GM19099 (cell line): ENCODE data around the gene PCID2.

Experiments
- POLR2A ChIP-seq: IDR thresholded peaks from 3 replicates; pipeline ENCODE4 v1.6.1; 2011; ENCODE audit warnings: low read depth; ENCODE audit not compliant: insufficient read length; ENCODE audit errors: extremely low read depth

PCID2 gene

DNA sequence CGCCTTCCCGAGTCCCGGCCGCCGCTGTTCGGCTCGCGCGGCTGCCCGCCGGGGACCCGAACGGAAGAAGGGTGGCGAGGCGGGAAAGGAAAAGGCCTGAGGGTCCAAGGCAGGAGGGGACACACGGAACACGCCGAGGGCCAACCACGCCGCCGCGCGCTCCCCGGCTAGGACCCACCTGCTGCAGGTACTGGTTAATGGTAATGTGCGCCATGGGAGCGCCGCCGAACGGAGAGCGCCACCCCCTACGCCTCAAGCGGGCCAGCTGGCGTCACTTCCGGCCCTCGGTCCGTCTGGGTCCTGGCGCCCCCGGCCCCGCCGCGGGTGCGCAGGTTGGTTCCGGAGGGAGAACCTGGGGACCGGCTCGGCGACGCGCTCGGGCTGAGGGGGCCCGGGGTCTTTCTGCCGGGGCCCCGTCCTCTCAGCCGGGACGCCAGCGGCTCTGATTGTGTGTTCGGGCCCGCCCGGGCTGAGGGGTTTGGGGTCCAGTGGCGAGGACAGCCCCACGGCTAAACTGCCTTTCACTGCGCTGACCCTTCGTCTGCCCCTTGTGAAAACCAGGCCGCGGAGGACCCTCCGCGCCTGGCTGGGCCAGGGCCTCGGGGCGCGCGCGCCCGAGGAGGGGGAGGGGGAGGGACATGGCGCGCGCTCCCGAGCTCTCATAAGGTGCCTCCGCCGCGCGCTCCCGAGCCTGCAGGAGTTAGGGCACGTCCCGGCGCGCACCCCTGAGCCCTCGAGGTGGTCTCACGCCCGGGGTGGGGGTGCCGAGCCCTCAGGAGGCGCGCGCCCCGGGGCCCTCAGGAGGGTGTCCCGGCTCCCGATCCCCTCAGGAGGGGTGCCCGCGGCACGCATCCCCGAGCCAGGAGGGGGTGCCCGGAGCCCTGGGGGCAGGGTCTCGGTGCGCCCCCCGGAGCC is at the start of gene PCID2:
TSS of gene PCID2 (minus strand) at position 249 of the 915 bp plus-strand sequence. CDS start at position 214, 35 bp downstream.
- TF ChIP-seq POLR2A: peak; percentile 89

DNA sequence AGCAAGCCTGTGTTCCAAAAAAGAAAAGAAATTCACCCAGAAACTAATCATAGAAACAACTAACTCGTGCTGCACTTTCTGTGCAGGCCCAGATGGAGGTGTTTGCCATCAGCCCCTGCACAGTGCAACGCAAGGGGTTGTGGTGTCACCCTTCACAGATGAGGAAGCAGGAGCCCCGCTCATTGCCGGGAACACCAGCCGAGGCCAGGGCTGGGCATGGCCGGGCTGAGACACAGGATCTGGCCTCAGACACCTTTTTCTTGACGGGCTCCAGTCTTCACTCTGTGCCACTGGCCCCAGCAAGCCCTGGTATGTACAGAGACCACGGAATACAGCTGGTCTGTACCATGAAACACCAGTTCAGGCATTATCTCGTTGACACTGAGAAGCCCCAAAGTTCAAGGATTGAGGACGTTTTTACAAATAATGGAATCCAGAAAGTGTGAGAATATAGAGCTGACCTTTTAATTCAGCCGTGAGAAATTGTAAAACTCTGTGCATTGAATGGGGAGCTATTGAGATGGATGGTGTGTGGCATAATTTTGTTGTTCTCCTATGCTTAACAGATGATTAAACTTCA is 44.1 kb upstream of the PCID2 start:
- TF ChIP-seq POLR2A: no peak

DNA sequence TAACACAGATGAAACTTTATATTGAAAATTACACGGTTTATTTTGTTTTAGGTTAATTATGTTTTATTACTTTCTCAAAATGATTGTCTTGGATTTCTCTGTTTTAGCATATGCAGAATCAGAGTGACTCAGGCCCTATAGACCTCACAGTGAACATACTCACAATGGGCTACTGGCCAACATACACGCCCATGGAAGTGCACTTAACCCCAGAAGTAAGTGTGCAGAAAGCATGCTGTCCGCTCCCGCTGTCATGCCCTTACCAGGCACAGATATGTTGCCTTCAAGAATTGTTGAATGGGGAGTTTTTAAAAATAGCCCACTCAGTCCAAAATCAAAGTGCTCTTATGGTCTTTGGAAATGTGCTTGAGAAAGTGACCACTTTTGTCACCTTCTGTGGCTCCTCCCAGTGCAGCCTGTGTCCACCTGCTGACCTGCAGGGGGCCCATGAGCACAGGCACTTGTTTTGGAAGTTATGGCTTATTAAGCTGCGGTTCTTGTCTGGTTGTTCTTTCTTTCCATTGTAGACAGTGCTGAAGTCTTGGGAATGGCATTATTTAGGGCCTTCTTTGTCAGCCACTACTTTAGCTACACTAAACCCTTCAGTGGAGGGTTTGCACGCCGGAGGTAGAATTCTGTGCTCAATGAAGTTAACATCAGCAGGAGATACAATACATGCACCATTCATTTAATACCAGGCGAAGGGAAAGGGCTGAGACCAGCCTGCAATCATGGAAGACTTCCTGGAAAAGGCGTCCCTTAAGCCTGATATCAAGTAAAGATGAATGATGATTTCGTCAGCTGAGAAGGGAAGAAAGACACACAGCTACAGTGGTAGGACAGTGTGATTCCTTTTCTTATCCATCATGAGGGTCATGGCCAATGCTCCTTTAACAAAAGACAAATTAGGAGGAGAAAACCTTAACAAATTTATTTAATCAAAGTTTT is 37.7 kb upstream of the PCID2 start:
- no peak for TF ChIP-seq POLR2A

DNA sequence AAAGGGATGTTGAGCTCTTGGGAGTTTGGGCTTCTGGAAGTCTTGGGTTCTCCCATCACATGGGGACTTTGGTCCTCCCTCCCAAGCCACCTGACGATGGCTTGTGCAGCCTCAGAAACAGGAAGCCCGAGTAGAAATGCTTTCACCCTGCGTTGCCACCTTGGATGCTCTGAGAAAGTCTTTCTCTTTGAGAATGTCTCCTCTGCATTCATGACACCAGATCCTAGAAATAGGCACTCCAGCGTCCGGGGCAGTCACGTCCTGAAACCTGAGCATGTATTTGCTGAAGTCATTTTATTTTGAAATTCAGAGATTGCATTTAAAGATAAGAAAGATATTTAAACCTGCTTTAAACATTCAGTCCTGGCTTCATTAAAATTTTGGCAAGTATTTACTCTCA is 35.4 kb upstream of the PCID2 start:
- TF ChIP-seq POLR2A: no peak

DNA sequence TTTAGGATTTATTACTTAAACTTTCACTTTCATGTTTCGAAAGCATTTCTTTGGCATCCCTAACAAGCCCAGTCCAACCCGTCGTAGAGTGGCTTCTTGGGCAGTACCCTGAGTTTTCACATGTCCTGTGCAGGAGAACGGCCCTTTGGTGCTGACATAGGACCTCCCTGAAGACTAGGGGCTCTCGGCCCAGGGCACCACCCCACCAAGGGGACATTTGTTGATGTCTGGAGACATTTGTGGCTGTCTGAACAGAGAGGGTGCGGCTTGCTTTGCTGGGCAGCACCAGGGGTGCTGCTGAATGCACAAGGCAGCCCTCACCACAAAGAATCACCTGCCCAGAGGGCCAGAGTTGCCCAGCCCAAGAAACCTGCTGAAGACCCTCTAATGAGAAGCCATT is 31.5 kb upstream of the PCID2 start:
- TF ChIP-seq POLR2A: no peak

DNA sequence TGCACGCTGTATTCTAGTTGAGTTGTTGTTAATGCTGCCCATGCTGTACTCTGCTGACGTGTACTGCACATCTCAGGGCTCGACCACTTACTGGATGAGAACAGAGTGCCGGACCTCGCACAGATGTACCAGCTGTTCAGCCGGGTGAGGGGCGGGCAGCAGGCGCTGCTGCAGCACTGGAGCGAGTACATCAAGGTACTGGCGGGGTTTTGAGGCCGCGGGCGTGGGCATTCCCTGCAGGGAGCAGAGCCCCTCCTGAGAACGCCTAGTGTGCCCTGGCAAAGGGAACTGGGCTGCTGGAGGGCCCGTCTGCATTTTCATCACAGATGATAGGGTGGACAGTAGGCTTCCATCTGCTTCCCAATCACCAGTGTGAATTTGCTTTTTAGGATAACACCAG is 30.9 kb upstream of the PCID2 start:
- no peak for TF ChIP-seq POLR2A

DNA sequence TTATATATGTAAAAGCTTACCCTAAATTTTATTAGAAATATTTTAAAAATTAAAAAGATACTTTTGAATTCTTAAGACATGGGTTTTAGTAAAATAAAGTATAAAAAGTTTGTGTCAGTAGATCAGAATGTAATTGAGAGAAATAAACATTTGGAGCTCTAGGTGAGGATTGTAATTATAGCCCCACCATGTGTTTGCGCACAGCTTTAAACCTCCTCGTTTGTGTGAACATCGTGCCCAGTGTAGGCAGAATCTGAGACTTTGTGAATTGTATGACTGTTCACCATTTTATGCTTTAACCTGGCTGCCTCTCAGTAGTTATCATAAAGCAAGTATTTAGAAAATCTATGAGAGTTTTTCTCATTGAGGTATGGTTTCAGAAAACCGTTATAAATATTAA is 30.1 kb upstream of the PCID2 start:
- no peak for TF ChIP-seq POLR2A

DNA sequence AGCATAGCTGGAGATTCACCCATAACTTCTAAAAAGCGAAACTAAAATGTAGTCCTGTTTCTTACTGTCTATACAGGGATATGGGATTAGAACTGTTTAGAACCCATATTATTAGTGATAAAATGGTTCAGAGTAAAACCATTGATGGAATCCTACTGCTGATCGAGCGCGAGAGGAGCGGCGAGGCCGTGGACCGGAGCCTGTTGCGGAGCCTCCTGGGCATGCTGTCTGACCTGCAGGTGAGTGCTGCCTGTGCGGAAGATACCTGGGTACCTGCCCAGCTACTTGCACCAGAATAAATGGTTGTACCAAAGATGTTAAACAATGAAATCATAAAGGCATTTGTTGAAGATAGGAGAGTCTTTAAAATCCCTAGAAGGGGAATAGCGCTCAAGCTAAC is 24.6 kb upstream of the PCID2 start:
- no peak for TF ChIP-seq POLR2A

DNA sequence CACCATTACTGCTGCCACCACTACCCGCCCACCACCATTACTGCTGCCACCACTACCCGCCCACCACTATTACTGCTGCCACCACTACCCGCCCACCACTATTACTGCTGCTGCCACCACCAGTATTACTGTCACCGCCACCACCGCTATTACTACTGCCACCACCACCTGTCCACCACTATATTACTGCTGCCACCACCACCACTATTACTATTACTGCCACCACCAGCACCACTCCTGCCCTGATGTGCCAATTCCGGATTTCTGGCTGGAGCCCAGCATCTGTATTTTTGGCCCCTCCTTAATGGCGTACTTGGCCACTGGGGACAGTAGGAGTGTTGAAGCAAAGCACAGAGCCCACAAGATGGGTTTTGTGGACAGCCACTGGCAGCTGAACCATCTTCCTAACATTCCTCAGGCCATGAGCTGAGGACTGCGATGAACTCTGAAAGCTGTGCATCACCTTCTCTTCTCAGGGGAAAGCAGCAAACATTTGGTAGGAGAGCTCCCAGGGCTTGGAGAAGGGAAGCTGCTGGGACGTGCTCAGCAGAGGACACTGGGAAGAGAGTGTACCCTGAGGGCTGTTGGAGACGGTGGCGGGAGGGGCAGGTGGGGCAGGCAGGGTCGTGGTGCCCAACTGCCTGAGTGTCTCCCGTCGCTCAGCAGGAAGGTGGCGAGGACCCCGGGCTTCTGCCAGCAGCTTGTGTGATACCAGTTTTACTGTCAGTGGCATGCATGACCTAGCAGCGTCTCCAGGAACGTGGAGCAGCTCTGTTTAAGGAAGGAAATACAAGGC is 23.9 kb upstream of the PCID2 start:
- TF ChIP-seq POLR2A: no peak

DNA sequence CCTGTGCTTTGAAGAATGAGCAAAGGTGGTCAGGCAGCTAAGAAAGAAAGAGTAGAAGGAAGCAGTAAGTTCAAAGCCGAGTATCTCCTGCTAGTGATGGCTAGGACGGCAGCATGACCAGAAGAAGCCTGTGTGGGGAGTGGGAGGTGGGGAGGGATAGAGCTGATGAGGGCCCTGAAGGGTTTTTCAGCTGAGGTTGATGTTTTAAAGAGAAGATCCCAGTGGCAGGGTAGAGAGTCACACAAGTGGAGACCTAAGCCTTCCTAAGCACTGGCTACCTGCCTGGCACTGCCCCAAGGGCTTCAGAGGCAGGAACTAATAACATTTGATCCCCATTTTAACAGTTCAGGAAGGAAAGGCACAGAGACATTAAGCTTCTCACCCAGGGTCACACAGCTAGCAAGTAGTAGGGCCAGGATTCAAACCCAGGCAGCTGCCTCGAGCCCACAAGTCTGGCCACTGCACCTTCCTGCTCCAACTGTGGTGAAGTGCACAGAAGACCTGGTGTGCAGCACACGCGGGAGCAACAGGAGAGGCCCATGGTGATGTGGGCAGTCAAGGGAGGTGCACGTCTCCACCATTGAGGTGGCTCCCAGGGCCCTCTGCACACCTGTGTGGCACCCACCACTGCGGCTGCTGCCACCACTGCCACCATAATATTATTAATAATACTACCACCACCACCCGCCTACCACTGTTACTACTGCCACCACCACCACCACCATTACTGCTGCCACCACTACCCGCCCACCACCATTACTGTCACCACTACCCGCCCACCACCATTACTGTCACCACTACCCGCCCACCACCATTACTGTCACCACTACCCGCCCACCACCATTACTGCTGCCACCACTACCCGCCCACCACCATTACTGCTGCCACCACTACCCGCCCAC is 23.1 kb upstream of the PCID2 start:
- TF ChIP-seq POLR2A: no peak

DNA sequence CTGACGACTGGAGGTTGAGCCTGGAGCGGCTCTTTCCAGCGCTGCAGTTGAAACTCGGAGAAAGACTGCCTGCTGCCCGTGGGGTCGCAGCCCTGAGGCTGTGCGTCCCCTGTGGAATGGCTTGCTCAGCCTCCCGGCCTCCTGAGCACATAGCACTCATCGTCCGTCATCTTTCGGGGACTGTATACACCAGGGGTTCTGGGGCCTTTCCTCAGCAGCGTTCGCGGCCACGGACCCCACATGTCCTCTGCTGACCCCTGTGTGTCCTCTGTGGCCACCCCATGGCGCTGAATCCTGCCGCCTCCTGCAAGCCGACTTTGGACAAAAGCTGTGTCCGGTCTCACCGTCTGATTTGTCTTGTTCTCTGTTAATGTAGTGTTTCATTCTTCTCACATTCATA is 21.3 kb upstream of the PCID2 start:
- TF ChIP-seq POLR2A: no peak

DNA sequence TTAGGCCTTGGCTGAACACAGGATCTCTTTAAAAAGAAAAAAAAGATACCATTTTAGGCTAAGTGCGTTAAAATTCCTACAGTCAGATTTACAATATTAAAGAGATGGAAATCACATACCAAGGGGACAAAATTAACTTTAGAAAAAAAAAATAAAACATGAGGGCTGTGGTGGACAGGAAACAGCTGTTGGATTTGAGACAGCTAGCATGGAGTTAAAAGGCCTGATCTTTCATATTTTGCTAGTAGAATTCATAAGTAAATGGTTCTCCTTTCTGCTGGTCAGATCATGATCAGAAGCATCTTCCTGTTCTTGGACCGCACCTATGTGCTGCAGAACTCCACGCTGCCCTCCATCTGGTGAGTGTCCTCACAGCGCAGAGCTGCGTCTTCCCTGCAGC is 20.7 kb upstream of the PCID2 start:
- TF ChIP-seq POLR2A: no peak

DNA sequence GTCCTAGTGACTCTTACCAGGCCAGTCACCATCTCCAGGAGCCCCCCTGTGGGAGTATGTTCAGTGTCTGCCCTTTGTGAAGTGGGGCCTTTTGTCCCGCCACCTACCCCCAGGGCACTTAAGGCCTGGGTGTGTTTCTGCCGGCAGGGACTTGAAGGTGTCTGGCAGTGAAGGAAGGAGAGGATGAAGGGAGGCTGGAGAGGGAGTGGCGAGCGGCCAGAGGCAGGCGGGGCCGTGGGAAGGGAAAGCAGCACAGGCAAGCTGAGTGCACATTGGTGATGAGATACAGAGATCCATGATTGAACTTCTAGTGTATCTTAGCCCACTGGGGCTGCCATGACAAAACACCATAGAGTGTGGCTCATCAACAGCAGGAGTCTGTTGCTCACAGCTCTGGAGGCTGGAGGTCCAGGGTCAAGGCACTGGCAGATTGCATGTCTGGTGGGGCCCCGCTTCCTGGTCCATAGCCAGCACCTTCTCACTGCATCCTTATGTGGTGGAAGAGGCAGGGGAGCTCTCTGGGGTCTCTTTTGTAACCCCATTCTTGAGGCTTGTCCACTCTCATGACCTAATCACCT is 18.5 kb upstream of the PCID2 start:
- no peak for TF ChIP-seq POLR2A
